Gastroesophageal sphincter (tissue), 4 donors: ENCODE measurements around the gene ETS1. TPM values are rescaled to one million over a fixed set of nuclear protein-coding genes. Genes with fewer than 3 reads are reported as not detected.

Experiments used
- ATAC-seq: fragments of 150-250 bp; one replicate; pipeline ENCODE4 v1.9.1; 2016; ENCODE audit warnings: mild to moderate bottlenecking, moderate library complexity
- H3K27ac ChIP-seq, 4 donors: fragments of 200-600 bp; sonication (generic) in 3 of 4; 1 replicate in 3 of 4; 2 replicates in 1 of 4; pipeline ENCODE4 v1.5.1; 2016 to 2019
- H3K27me3 ChIP-seq: fragments of 200-600 bp; sonication (generic); one replicate; pipeline ENCODE4 v1.5.1; 2019
- H3K36me3 ChIP-seq, 2 donors: fragments of 200-600 bp; sonication (generic); one replicate each; pipeline ENCODE4 v1.5.1; 2019; ENCODE audit warnings: control low read depth in 1 of 2
- H3K4me1 ChIP-seq, 3 donors: fragments of 200-600 bp; sonication (generic); 1 replicate in 2 of 3; 2 replicates in 1 of 3; pipeline ENCODE4 v1.5.1; 2016 to 2019; ENCODE audit warnings: control low read depth in 2 of 3
- H3K4me3 ChIP-seq, 2 donors: fragments of 200-600 bp; sonication (generic); one replicate each; pipeline ENCODE4 v1.5.1; 2019; ENCODE audit warnings: mild to moderate bottlenecking in 1 of 2, moderate library complexity in 1 of 2
- H3K9me3 ChIP-seq, 3 donors: fragments of 200-600 bp; sonication (generic); one replicate each; pipeline ENCODE4 v1.5.1; 2017 to 2019; ENCODE audit warnings: control low read depth in 2 of 3
- CTCF ChIP-seq, 4 experiments: fragments of 200-600 bp in 2 of 4; fragments of 450-650 bp in 2 of 4; sonication (generic) in 1 of 4; IDR thresholded peaks; one replicate each; pipeline ENCODE4 v1.5.1; 2017 to 2019; ENCODE audit warnings: antibody characterized with exemption in 4 of 4, mild to moderate bottlenecking in 2 of 4, moderate library complexity in 2 of 4
- EP300 ChIP-seq: sonication (generic); formaldehyde crosslinking; IDR thresholded peaks from one replicate; pipeline ENCODE4 v1.6.1; 2017; ENCODE audit warnings: antibody characterized with exemption, mild to moderate bottlenecking
- POLR2A ChIP-seq, 2 donors: fragments of 450-650 bp; IDR thresholded peaks; one replicate each; pipeline ENCODE4 v1.6.1; 2017; ENCODE audit warnings: antibody characterized with exemption in 2 of 2, mild to moderate bottlenecking in 2 of 2, moderate library complexity in 1 of 2
- POLR2AphosphoS5 ChIP-seq: sonication (generic); formaldehyde crosslinking; IDR thresholded peaks from one replicate; pipeline ENCODE4 v1.6.1; 2017; ENCODE audit warnings: antibody characterized with exemption
- WGBS, 2 donors: methylation state at CpG; one replicate each; pipeline ENCODE4 v1.1.5; 2018; ENCODE audit warnings: low coverage in 1 of 2; 5-methylcytosine and 5-hydroxymethylcytosine counted together
- total RNA-seq, 4 donors: library from RNA; depleted of rRNA; stranded (reverse); fragments of >200 nt; gene quantifications; one replicate each; pipeline ENCODE4 v1.1.0, GENCODE V29; 2016

Gene ETS1
- total RNA-seq, 4 donors from 2014 or later = 32.2 to 65.2 (median 51.0) TPM

GRCh38 chr11:128630367-128631230 is 43.2 kb upstream of the ETS1 start:
- no peaks in the 10 kb centered on the region for H3K9me3 ChIP-seq
- H3K4me1 ChIP-seq = peaks cover 0 to 24% (median 3%) of the 10 kb centered on the region in 3 donors
- TF ChIP-seq CTCF (IDR thresholded peaks at IDR 0.05) (peak; percentile 75 to 96 (median 88)), POLR2AphosphoS5 (no peak)
- H3K4me3 ChIP-seq = no peak overlapping the region
- 21 to 35% methylated on average over 6 to 12 of the region's 12 CpGs for whole genome bisulfite sequencing, 2 donors
- H3K27ac ChIP-seq = peak overlapping the region in 2 of 4 donors; percentile 40 to 63
- ATAC-seq = peak; percentile 85
- no peaks in the 10 kb centered on the region for H3K27me3 ChIP-seq
- H3K36me3 ChIP-seq = no peaks in the 10 kb centered on the region

- H3K4me1 ChIP-seq = peaks cover 0 to 24% (median 3%) of the 10 kb centered on the region in 3 donors
- H3K27me3 ChIP-seq = no peaks in the 10 kb centered on the region
- H3K27ac ChIP-seq = peak overlapping the region in 1 of 4 donors; percentile 40
- H3K36me3 ChIP-seq = no peaks in the 10 kb centered on the region
- H3K4me3 ChIP-seq = no peak overlapping the region
- ATAC-seq = no peak
- TF ChIP-seq EP300 (no peak), POLR2A (IDR thresholded peaks at IDR 0.05) (no peak), CTCF (IDR thresholded peaks at IDR 0.05) (no peak), POLR2AphosphoS5 (no peak)
- WGBS, 2 donors = 75 to 83% methylated on average over 3 to 6 of the region's 6 CpGs
- H3K9me3 ChIP-seq = no peaks in the 10 kb centered on the region
Measured at GRCh38 chr11:128629516-128630106, 42.3 kb upstream of the ETS1 start.

- H3K4me1 ChIP-seq = peaks cover 0 to 24% (median 3%) of the 10 kb centered on the region in 3 donors
- WGBS, 2 donors = 91 to 98% methylated on average over 5 to 6 of the region's 7 CpGs
- H3K4me3 ChIP-seq = no peak overlapping the region
- no peak overlapping the region for H3K27ac ChIP-seq
- ATAC-seq = no peak
- TF ChIP-seq EP300 (no peak), POLR2AphosphoS5 (no peak), POLR2A (IDR thresholded peaks at IDR 0.05) (no peak), CTCF (IDR thresholded peaks at IDR 0.05) (no peak)
- H3K9me3 ChIP-seq = no peaks in the 10 kb centered on the region
- H3K27me3 ChIP-seq = no peaks in the 10 kb centered on the region
- no peaks in the 10 kb centered on the region for H3K36me3 ChIP-seq
Measured at GRCh38 chr11:128628686-128629085, 41.3 kb upstream of the ETS1 start.

GRCh38 chr11:128628325-128628673 is 40.9 kb upstream of the ETS1 start:
- no peak overlapping the region for H3K27ac ChIP-seq
- no peaks in the 10 kb centered on the region for H3K36me3 ChIP-seq
- ATAC-seq = no peak
- peaks cover 0 to 24% (median 3%) of the 10 kb centered on the region in 3 donors for H3K4me1 ChIP-seq
- H3K4me3 ChIP-seq = no peak overlapping the region
- H3K9me3 ChIP-seq = no peaks in the 10 kb centered on the region
- whole genome bisulfite sequencing, 2 donors = 90 to 92% methylated on average over 4 to 5 of the region's 5 CpGs
- TF ChIP-seq POLR2AphosphoS5 (no peak), POLR2A (IDR thresholded peaks at IDR 0.05) (no peak), CTCF (IDR thresholded peaks at IDR 0.05) (no peak), EP300 (no peak)
- no peaks in the 10 kb centered on the region for H3K27me3 ChIP-seq
